Activated CD4-positive, alpha-beta T cell treated with anti-CD3 and anti-CD28 coated beads for 4 hours (primary cell): ENCODE data around the gene CDKN1C.

Experiments used
- DNase-seq, 2 donors: peaks; one replicate each; pipeline ENCODE4 v3.0.0-alpha.2; 2020

The CDKN1C gene

DNA sequence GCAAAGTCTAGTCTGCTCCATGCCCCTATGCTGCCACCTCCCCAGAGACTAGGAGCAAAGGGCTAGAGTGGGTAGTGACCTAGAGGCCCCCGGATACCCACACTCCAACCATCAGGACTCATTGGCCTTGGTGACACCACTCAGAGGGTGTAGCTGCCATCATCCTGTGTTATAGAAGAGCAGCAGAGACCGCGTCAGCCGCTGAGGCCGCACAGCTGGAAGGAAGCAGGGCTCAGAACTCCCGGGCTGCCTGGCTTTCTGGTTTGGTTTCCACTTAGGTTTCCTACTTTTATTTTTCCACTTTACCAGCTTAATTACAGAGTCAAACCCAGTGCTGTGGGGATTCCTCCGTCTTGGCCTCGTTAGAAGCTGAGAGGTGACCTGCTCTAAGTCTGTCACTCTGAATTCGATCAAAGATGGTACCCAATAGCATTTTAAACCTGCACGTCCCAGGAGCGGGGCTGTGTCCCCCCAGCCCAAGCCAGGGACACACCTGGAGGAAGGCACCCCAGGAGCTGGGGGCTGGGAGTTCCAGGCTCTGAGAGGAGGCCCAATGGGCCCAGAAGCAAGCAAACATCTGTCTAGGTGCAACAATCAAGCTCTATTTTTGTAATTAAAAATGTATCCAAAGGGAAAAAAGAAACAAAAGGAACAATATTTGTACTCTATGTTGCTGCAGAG, 2.1 kb upstream of the CDKN1C start:
- DNase-seq = no peak

DNA sequence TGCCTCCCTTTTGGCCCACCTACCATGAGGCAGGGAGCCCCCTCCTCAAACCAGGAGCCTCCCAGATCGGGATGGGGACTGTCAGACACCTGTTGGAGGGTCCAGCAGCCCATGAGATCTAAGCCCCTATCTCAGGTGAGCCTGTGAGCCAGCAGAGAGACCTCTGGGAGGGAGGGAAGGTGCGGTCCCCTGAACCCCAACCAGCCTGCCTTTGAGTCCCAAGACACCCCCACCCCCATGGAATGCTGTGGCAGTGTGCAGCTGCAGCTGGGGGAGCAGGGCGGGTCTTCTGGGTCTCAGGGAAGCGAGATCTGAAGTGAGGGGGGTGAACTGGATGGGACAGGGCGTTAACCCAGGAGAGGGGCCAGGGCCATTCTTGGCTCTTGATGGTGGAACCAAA, 1.4 kb upstream of the CDKN1C start:
- DNase-seq = no peak

GRCh38 chr11:2886191-2886894, 768 bp upstream of the CDKN1C start:
- no peak for DNase-seq

DNA sequence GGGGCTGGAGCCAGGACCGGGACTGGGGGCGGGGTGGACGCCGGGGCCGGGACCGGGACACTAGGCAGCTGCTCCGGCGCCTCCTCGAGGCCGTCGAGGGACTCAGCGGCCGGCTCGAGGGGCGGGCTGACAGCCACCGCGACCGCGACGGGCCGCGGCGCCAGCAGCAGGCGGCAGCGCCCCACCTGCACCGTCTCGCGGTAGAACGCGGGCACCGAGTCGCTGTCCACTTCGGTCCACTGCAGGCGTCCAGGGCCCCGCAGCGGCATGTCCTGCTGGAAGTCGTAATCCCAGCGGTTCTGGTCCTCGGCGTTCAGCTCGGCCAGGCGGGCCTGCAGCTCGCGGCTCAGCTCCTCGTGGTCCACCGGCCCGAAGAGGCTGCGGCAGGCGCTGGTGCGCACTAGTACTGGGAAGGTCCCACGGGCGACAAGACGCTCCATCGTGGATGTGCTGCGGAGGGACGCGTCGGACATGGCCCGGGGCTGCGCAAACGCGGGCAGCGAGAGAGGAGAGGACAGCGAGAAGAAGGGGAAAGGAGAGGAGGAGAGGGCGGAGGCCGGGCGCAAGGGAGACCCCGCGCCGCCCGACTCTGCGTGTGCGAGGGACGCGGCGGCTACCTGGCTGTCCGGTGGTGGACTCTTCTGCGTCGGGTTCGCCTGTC, 428 bp downstream of the CDKN1C start:
- DNase-seq = no peak

DNA sequence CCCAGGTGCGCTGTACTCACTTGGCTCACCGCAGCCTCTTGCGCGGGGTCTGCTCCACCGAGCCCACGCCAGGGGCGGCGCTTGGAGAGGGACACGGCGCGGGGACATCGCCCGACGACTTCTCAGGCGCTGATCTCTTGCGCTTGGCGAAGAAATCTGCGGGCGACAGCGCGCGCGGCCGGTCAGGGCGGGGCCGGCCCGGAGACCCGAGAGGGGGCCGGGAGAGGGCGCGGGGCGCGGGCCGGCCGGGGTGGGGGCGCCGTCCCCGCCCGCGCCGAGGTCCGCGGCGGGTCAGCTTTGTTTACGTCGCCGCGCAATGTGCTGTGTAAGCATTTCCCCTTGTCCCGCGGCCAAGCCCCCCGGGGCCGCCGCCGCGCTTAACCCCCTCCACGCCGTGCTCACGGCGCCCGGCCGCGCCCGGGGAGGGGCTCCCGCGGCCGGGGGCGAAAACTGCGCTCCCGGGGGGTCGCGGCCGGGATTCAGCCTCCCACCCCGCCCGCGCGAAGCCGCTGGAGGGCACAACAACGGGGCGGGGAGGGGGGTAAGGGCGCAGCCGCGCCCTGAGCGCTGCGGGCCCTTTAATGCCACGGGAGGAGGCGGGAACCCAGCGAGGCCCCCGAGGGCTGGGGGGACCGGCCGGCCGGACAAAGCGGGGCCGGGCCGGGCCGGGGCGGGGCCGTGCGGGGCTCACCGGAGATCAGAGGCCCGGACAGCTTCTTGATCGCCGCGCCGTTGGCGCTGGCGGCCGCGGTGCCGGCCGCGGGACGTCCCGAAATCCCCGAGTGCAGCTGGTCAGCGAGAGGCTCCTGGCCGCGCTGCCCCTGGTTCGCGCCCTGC, 1.4 kb downstream of the CDKN1C start:
- DNase-seq = no peak

DNA sequence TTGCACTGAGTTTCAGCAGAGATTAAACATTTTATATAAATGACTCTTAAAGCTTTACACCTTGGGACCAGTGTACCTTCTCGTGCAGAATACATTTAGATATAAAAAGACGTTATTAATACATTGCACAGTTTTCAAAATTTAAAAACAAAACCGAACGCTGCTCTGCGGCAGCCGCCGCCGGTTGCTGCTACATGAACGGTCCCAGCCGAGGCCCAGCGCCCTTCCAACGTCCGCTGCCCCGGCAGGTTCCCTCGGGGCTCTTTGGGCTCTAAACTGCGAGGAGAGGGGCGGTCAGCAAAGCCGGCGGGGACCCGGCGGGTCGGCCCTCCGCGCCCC, 2.0 kb downstream of the CDKN1C start:
- DNase-seq = no peak

DNA sequence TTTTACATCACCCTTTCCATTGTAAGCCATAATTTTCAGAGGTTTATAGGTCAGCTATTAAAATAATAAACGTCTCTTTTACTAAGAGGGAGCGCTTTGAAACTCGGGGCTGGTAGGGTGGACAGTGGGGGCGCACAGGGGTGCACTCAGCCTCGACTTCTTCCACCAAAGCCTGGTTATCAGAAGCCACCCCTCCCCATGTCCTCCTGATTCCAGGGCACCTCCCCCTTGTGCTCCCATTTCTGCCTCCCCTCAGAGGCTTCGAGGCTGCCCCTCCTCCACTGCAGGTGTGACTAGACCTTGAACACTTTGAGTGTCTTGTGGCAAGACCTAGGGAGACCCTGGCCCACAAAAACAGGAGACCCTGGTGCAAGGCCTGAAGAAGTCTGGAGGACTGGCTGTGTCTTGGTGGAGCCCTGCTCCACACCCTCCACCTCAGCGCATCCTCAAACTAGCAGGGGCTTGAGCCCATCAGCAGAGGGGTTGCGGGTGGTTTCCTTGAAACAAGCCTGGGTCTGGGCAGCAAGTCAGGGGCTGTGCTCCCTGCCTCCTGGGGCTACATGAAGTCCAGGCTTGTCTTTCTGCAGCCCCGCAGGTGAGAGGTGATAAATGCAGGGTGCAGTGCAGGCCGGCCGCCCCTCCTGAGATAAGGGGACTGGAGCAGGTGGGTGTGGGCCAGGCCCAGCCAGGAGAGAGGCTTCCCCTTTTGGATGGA, 3.0 kb downstream of the CDKN1C start:
- DNase-seq = no peak

GRCh38 chr11:2881981-2882375, 3.6 kb downstream of the CDKN1C start:
- no peak for DNase-seq

- no peak for DNase-seq
These were observed 4.2 kb downstream of the CDKN1C start for GRCh38 chr11:2881076-2881980.

DNA sequence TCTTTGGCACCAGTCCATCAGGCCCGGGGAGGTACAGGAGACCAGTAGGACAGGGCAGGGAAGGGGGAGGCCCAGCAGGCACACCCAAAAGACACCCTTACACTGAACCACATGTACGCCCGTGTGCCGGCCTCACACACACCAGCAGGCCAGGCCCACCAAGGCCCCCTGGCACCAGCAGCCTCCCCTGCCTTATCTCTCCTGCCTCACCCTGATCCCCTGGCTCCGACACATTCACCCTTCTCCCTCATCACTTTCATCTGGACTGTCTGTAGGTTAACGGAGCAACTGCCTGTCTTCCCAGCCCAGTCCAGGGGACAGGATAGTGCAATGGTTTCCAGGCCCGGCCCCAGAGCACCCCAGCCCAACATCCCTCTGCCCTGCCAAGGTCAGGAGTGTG, 4.9 kb downstream of the CDKN1C start:
- DNase-seq = no peak

DNA sequence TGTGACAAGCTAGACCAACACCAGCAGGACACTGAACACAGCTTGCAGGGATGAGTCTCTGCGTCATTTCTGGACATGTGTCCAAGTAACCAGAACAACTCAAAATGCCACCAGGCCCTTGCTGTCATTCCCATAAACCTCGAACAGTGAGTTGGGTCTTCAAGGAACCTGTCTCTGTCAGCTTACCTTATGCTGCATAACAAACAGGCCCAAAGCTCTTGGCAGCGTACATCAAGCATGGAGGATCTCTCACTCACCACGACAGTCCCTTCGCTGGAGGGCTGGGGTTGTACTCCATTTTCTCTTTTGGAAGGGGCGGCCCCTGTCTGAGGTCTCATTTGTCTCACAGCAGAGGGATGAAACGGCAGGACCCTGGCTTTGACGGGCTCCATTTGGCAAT, 6.8 kb downstream of the CDKN1C start:
- DNase-seq = no peak

- no peak for DNase-seq
These were observed 8.1 kb downstream of the CDKN1C start for GRCh38 chr11:2877474-2877873.

DNA sequence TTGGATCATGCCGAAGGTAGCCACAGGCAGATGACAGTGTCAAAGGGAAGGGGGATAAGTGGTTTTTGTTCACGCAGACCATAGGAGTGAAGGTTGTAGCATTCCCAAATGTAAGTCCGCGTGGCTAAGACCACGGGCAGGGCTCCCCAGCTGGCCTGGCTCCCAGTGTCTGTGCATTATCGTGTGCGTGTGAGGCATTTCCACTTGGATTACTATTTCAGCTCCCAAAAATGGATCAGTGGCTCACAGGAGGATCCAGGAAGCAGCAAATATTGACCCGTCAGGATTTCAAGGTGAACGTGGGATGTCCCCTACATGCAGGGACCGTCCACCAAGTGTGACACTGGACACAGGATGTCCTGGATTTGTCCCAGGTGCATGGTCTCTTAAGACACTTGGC, 10.6 kb downstream of the CDKN1C start:
- DNase-seq = no peak

DNA sequence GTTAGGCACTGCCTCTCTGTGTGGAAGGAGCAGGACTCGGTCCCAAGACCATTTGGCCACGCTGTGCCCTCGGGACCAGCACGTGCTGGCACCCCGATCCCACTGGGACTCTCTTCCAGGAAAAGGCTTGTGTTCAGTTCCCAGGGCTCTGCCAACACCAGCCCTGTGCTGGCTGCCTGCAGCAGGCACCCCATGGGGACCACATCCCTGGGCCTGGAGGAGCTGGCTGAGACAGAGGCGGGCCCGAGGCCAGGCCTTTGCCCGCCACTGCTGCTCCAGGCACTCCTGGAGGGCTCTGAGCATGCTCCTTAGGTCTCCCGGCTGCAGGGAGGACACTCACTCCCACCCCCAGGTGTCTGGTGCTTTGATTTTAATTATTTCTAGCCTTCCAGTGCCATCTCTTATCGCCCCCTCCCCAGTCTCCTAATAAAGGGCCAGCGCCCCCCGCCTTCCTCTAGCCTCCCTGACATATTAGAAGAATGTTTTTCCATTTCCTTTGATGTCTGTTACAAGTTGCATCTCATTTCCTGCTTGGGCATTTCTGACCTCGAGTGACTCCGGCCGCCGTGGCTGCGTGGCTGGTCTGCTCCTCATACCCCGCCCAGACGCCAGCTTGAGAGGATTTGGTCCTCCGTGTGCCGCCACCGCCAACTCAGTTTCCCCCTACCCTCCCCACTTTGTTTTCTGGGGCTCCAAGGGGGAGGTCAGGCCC, 14.4 kb downstream of the CDKN1C start:
- DNase-seq = no peak

GRCh38 chr11:2870460-2870859, 15.1 kb downstream of the CDKN1C start:
- no peak for DNase-seq

DNA sequence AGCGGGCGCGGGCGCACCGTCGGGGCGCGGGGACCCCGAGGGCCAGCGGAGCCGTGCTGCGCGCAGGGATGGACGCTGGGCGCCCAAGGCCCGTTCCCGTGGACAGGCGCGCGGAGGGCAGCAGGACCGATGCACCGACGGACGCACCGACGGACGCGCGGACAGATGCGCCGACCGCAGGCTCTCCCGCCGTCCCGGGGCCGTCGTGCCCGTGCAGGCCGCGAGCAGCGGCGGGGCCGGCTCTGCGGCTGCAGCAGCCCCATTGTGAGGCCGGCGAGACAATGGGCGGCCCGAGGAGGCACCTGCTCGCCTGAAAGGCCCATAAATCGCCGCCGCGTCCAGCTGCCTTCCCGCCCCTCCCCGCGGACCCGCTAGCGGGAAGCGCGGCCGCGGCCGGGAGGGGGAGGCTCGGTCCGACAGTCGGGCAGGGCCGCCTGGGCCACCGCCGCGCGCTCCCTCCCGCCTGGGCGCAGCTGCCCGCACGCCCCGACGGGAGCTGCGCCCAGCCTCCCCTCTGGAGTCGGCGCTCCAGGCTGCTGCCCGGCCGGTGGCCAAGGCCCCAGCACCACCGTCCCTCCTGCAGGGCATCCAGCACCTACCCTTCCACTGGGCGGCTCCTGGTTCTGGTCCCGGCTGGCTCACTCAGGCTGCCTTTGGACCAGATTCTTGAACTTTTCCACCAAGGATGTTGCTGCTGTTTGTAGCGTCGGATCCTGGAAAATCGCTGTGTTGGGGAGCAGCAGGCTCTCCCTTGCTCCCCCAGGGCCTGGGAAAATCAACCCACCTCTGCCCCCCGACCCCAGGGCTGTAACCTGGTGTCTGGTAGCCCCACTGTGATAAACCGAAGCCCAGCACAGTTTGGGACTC, 15.8 kb downstream of the CDKN1C start:
- DNase-seq = no peak

- no peak for DNase-seq
These were observed 16.4 kb downstream of the CDKN1C start for GRCh38 chr11:2869134-2869526.

DNA sequence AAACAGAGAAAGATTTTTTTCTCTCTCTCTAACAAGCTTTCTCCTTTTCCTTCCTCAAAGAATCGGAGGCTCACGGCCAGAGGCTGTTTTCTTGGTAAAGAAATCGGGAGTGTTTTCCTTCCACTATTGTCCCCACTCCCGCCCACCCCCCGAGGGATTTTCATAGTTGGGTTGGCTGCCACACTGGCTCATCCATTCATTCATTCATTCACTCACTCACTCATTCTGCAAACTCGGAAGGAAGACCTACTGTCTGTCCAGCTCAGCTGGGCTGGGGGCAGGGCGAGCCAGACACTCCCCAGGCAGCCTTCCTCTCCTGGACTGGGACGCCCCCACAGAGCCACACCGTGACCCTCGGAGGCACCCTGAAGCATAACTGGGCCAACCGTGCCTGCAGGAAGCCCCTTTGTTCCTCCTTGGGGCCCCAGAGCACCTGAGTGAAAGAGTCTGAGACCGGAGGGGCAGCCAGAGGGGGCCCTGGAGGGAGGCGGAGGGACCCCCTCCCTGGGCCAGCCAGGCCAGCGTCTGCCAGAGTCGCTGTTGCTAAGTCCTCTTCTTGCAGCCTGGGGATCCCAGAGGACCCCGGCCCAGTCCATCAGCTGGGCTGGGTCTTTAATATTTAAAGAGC, 17.0 kb downstream of the CDKN1C start:
- no peak for DNase-seq

DNA sequence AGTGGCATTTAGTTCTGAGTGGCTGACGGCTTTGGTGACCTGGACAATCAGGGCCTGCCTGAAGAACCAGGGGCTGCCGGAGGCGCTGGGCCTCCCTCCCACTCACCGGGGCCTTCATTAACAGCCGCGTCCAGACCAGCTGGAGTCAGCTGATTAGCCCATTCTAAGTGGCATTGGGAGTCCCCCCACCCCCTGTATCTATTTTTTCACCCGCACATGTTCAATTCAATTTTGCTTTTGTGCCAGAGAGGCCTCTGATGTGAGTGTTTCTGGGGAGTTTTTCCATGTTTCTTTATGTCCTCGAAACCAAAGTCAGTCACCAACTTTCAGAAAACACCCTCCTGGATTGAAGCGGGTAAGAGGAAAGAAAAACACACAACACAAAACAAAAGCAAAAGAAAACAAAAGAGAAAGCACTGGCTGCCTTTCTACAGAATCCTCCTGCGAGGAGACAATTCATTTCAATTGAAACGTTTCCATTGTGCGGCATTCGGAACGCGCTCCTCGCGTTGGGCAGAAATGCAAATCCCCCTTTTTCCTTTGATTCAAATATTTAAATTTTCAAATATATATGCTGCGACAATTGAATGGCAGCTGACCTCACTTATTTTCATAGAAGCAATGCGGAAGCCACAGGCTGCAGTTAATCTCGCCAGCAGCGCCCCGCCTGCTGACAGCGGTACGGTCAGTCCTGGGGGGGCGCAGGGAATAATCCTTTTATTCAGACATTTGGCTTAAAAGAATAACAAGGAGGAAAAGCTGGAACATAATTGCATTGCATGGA, 17.7 kb downstream of the CDKN1C start:
- no peak for DNase-seq
